GM12878 (cell line): ENCODE measurements around the gene MAPK9.

ENCODE experiments used
- ASH2L ChIP-seq: fragments of 300-600, 200-600 bp; sonication (generic); IDR thresholded peaks from 2 replicates; pipeline ENCODE4 v1.6.1; 2017; ENCODE audit warnings: low read depth, mild to moderate bottlenecking, borderline replicate concordance
- ATF7 ChIP-seq: fragments of 450-650 bp; IDR thresholded peaks from 2 replicates; pipeline ENCODE4 v1.6.1; 2016; ENCODE audit warnings: low read depth, mild to moderate bottlenecking
- BCL11A ChIP-seq: IDR thresholded peaks from 2 replicates; pipeline ENCODE4 v1.6.1; 2011; ENCODE audit warnings: low read depth, low read length
- EGR1 ChIP-seq, 2 experiments: IDR thresholded peaks; 1 replicate in 1 of 2; 2 replicates in 1 of 2; pipeline ENCODE4 v1.6.1; 2011 to 2012; ENCODE audit warnings: low read depth in 2 of 2, low read length in 2 of 2, borderline replicate concordance in 1 of 2, mild to moderate bottlenecking in 1 of 2, moderate library complexity in 1 of 2
- EP300 ChIP-seq, 2 experiments: fragments of 150-350 bp in 1 of 2; IDR thresholded peaks; 2 replicates each; pipeline ENCODE4 v1.6.1; 2011 to 2012; ENCODE audit warnings: low read depth in 2 of 2, low read length in 2 of 2, borderline replicate concordance in 1 of 2, improper control_type of control experiment in 1 of 2, inconsistent platforms in 1 of 2; ENCODE audit not compliant: control insufficient read depth in 1 of 2
- ESRRA ChIP-seq: IDR thresholded peaks from 2 replicates; pipeline ENCODE4 v1.6.1; 2012; ENCODE audit warnings: mild to moderate bottlenecking, low read length, improper control_type of control experiment
- FOS ChIP-seq: IDR thresholded peaks from 3 replicates; pipeline ENCODE4 v1.6.1; 2011; ENCODE audit warnings: borderline replicate concordance; ENCODE audit not compliant: insufficient read length; ENCODE audit errors: extremely low read depth
- HCFC1 ChIP-seq: fragments of 150-350 bp; IDR thresholded peaks from 2 replicates; pipeline ENCODE4 v1.6.1; 2014; ENCODE audit warnings: low read length
- POLR2A ChIP-seq: IDR thresholded peaks from 2 replicates; pipeline ENCODE4 v1.6.1; 2011; ENCODE audit warnings: low read depth, mild to moderate bottlenecking, low read length
- POLR2AphosphoS5 ChIP-seq: IDR thresholded peaks from 2 replicates; pipeline ENCODE4 v1.6.1; 2011; ENCODE audit warnings: mild to moderate bottlenecking, low read length, inconsistent platforms
- SMAD1 ChIP-seq: fragments of 450-650 bp; IDR thresholded peaks from 2 replicates; pipeline ENCODE4 v1.6.1; 2018; ENCODE audit warnings: mild to moderate bottlenecking, low read depth; ENCODE audit not compliant: partially characterized antibody
- TBL1XR1 ChIP-seq: IDR thresholded peaks from 2 replicates; pipeline ENCODE4 v1.6.1; 2012; ENCODE audit warnings: low read depth, low read length, improper control_type of control experiment
- YY1 ChIP-seq: IDR thresholded peaks from 2 replicates; pipeline ENCODE4 v1.6.1; 2011; ENCODE audit warnings: low read depth, mild to moderate bottlenecking, low read length
- TF ChIP-seq, protein P1 (sequence below), 3 experiments: IDR thresholded peaks in 2 of 3; conservative IDR thresholded peaks in 1 of 3; 2 replicates each; pipeline ENCODE4 v1.5.1; 2011; ENCODE audit warnings: low read depth in 3 of 3, low read length in 3 of 3, mild to moderate bottlenecking in 3 of 3, control low read depth in 2 of 3, moderate library complexity in 2 of 3, inconsistent platforms in 1 of 3, mixed read lengths in 1 of 3; ENCODE audit not compliant: control insufficient read depth in 2 of 3, insufficient read depth in 1 of 3; ENCODE audit errors: extremely low read depth in 1 of 3

DNA sequence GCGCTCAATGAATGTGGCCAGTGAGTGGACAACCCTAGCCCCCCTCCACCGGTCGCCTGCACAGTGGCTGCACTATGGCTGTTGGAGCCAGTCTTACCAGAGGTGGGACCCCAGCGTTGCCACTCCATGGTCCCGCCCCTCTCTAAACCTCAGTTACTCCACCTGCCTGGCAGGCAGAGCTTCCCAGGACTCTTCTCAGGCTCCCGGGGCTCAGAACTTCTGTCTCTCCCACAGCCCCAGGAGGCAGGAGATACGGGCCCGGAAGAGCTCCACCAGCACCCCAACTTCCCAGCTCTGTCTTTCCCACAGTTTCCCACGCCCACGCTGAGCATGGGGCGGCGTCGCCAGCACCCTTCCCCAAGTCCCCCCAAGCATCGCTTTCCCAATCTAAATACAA lies 83.8 kb downstream of the MAPK9 start:
- TF ChIP-seq, protein P1, sequence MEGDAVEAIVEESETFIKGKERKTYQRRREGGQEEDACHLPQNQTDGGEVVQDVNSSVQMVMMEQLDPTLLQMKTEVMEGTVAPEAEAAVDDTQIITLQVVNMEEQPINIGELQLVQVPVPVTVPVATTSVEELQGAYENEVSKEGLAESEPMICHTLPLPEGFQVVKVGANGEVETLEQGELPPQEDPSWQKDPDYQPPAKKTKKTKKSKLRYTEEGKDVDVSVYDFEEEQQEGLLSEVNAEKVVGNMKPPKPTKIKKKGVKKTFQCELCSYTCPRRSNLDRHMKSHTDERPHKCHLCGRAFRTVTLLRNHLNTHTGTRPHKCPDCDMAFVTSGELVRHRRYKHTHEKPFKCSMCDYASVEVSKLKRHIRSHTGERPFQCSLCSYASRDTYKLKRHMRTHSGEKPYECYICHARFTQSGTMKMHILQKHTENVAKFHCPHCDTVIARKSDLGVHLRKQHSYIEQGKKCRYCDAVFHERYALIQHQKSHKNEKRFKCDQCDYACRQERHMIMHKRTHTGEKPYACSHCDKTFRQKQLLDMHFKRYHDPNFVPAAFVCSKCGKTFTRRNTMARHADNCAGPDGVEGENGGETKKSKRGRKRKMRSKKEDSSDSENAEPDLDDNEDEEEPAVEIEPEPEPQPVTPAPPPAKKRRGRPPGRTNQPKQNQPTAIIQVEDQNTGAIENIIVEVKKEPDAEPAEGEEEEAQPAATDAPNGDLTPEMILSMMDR (IDR thresholded peaks at IDR 0.05 in 2 of 3, conservative IDR thresholded peaks at IDR 0.05 in 1 of 3; ENCODE audit: control insufficient read depth in 2 of 3, extremely low read depth in 1 of 3, insufficient read depth in 1 of 3, low read depth in 3 of 3, low read length in 3 of 3), result no peak
- TF ChIP-seq POLR2AphosphoS5 (no peak), EP300 (IDR thresholded peaks at IDR 0.05; ENCODE audit: borderline replicate concordance in 1 of 2, control insufficient read depth in 1 of 2, low read depth in 2 of 2, low read length in 2 of 2) (no peak), EGR1 (IDR thresholded peaks at IDR 0.05; ENCODE audit: borderline replicate concordance in 1 of 2, low read depth in 2 of 2, low read length in 2 of 2) (no peak), ESRRA (no peak), HCFC1 (no peak), YY1 (no peak), TBL1XR1 (no peak), BCL11A (no peak), FOS (no peak), ATF7 (no peak), ASH2L (no peak), POLR2A (no peak), SMAD1 (no peak)
